Urothelium cell line (cell line): Measurements from ENCODE around the gene TRIML2.
"Not testable (repeated sequence)": the region's sequence is repeated elsewhere in the genome, so short reads cannot be mapped to it uniquely, and the experiment has no call there.

Experiments
- DNase-seq: peaks from one replicate; pipeline ENCODE4 v3.0.0; 2011; ENCODE audit warnings: low spot score, mixed read lengths
- FAIRE-seq: peaks from 2 replicates; lab custom pipeline; 2011; peaks lifted over from hg19 to GRCh38; lab: Jason Lieb, UNC

The TRIML2 gene

GRCh38 chr4:188107931-188108843 lies 1.2 kb downstream of the TRIML2 start:
- peak; percentile 42 for DNase-seq
- FAIRE-seq: no peak

GRCh38 chr4:188106454-188106853 lies 2.9 kb downstream of the TRIML2 start:
- DNase-seq (no peak), FAIRE-seq (no peak)

DNA sequence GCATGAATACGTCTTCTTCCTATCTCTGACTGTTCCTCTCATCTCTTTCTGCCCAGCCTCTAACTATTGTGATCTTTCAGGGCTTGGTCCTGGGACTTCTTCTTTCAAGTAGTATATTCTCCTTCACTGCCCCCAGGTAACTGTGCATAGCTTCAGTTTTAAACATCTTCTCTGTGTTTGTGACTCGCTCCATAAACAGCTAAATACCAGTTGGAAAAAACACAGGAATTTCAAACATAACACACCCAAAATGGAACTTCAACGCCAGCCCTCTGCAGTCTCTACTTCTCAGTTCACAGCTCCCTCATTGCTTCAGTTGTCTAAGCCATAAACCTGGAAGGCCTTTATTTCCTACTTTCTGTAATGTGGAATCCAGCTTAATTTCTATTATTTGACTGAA lies 16.6 kb downstream of the TRIML2 start:
- no peak for FAIRE-seq
- DNase-seq: no peak

- FAIRE-seq (no peak), DNase-seq (no peak)
Measured at GRCh38 chr4:188086858-188087257, 22.5 kb downstream of the TRIML2 start.

DNA sequence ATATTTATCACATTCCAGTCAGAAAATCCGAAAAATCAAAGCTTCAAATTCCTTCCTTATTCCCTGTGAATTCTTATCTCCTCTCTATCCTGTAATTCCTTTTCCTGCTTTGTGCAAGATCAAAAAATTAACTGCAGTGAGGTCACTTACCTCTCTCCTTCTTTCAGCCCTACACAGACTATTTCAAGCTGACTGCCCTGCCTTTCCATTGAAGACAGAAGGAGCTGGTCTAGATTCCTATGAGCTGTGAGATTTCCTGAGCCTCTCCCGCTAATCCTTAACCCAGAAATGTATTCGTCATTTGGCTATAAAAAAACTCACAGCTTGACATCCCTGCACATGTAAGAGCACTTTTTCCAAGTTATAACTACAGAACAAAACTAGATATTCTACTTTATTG lies 26.6 kb downstream of the TRIML2 start:
- FAIRE-seq (no peak), DNase-seq (no peak)

DNA sequence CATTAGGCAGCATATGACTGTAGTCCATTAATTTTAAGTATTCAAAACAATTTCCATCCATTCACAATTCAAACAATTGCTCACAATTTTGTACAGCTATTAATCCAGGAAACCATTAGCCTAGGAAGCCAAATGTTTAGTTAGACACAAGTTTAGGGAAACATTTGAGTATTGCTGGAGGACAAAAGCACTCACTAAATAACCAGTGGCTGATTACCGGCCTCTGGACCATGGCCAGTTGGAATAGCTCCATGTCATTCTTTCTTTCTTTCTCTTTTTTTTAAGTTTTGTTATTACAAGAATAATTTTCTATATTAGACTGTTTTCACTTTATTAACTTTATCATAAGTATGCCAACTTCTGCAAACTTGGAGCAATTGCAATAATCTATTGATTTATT lies 31.3 kb downstream of the TRIML2 start:
- FAIRE-seq (no peak), DNase-seq (no peak)

DNA sequence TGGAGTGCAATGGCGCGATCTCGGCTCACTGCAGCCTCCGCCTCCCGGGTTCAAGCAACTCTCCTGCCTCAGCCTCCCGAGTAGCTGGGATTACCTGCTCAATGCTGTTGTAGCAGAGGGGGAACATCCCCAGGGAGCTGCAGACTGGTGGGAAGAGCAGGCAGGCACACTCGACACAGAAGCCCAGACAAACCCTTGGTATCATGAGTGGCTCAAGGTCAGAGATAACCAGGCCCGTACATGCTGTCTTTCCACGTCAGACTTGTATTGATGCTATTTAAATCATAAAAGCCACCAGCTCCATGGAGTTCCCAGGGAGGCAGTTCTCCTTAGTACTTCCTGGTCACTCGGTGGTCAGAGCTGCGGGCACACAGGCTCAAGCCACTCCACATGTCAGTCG lies 33.2 kb downstream of the TRIML2 start:
- no peak for DNase-seq
- FAIRE-seq: no peak

GRCh38 chr4:188061083-188061482 lies 48.3 kb downstream of the TRIML2 start:
- no peak for FAIRE-seq
- DNase-seq: no peak

GRCh38 chr4:188053302-188053701 lies 56.1 kb downstream of the TRIML2 start:
- DNase-seq (no peak), FAIRE-seq (no peak)

GRCh38 chr4:188046657-188047056 lies 62.7 kb downstream of the TRIML2 start:
- FAIRE-seq: no peak
- DNase-seq: no peak

DNA sequence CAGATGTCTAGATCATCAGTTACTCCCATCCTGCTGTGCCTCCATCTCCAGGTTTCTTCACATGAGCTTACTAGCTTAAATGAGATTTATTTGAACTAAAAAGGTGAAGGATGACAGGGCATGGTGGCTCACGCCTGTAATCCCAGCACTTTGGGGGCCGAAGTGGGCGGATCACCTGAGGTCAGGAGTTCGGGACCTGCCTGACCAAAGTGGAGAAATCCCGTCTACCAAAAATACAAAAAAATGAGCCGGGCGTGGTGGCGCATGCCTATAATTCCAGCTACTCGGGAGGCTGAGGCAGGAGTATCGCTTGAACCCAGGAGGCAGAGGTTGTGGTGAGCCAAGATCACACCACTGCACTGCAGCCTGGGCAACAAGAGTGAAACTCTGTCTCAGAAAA lies 63.9 kb downstream of the TRIML2 start:
- not testable (repeated sequence) for DNase-seq, FAIRE-seq

GRCh38 chr4:188043154-188043553 lies 66.2 kb downstream of the TRIML2 start:
- no peak for FAIRE-seq
- no peak for DNase-seq

- FAIRE-seq: no peak
- DNase-seq: no peak
Measured at GRCh38 chr4:188042191-188042590, 67.2 kb downstream of the TRIML2 start.

DNA sequence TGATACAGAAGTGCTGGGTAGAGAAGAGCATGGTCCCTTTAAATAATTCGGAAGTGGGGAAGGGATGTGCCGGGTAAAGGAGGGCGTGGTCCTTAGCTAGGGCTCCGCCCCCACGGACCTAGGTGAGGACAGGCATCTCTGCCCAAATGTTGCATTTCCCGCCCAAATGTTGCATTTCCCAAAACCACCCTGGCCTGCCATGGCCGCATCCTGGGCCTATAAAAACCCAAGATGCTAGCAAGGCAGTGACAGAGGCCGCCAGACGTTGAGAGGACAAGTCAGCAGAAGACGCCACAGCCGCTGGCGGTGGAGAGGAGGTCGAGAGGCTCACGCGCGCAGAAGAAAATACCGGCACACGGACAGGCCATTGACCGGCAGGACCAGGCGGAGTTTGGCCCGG lies 67.7 kb downstream of the TRIML2 start:
- FAIRE-seq (no peak), DNase-seq (no peak)
